ENCODE measurements around the gene FBXO8.

Gene FBXO8

DNA sequence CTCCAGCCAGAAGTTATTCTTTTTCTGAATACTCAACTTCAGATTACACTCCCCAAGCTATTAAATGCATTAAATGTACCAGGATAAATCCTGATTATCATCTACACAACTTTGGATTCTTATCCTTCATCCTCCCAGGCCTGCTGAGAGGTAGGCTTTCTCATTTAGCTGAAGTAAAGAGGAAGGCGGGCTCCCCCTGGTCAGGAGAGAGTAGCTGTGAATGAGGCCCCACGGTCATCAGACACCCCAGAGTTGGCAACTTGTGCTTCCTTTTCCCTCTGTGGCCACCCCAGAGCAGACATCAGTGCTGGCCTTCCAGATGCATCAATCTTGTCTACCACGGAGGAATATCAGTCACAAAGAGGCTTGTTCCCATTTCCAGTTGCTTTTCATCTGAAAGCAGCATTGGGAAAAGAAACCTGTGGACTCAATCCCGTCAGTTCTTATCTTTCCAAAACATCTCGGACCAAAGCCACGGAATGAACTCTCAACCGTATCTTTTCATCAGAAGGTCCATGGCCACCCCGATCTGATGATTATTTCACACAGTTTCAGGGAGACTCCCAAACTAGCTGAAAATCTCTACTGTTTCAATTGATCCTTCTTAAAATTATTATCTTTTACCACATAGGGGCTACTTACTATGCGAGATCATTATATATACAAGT lies 79.2 kb downstream of the FBXO8 start:
- H3K4me2 ChIP-seq (ENCODE audit: low read depth, low read length, poor library complexity, severe bottlenecking), result no peak overlapping the region
- H3K9me2 ChIP-seq (replicated peaks; ENCODE audit: low read depth, low read length), result no peaks in the 10 kb centered on the region
- no peak overlapping the region for H3K4me3 ChIP-seq (ENCODE audit: low read length, poor library complexity, severe bottlenecking)
- H3K79me2 ChIP-seq (ENCODE audit: insufficient read depth, low read length), result no peaks in the 10 kb centered on the region
- peaks cover 4% of the 10 kb centered on the region for H3K4me1 ChIP-seq (ENCODE audit: insufficient read depth, low read length, poor library complexity, severe bottlenecking)
- no peaks in the 10 kb centered on the region for H3F3A ChIP-seq (ENCODE audit: low read depth)
- H3K9ac ChIP-seq (ENCODE audit: low read depth, low read length, poor library complexity, severe bottlenecking), result no peak overlapping the region
- H3K36me3 ChIP-seq (ENCODE audit: insufficient read depth, low read length), result no peaks in the 10 kb centered on the region
- TF ChIP-seq, protein P1, sequence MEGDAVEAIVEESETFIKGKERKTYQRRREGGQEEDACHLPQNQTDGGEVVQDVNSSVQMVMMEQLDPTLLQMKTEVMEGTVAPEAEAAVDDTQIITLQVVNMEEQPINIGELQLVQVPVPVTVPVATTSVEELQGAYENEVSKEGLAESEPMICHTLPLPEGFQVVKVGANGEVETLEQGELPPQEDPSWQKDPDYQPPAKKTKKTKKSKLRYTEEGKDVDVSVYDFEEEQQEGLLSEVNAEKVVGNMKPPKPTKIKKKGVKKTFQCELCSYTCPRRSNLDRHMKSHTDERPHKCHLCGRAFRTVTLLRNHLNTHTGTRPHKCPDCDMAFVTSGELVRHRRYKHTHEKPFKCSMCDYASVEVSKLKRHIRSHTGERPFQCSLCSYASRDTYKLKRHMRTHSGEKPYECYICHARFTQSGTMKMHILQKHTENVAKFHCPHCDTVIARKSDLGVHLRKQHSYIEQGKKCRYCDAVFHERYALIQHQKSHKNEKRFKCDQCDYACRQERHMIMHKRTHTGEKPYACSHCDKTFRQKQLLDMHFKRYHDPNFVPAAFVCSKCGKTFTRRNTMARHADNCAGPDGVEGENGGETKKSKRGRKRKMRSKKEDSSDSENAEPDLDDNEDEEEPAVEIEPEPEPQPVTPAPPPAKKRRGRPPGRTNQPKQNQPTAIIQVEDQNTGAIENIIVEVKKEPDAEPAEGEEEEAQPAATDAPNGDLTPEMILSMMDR (conservative IDR thresholded peaks at IDR 0.05; ENCODE audit: low read length), result no peak
- no peak for TF ChIP-seq EZH2phosphoT487 (IDR thresholded peaks at IDR 0.05; ENCODE audit: borderline replicate concordance)
- no peaks in the 10 kb centered on the region for H3K9me3 ChIP-seq (ENCODE audit: insufficient read depth, low read depth, low read length)
- H2AFZ ChIP-seq (ENCODE audit: low read length), result no peak overlapping the region
- no peaks in the 10 kb centered on the region for H3K27me3 ChIP-seq (ENCODE audit: insufficient read depth, low read length, poor library complexity, severe bottlenecking)
- H4K20me1 ChIP-seq (ENCODE audit: insufficient read depth, low read length, poor library complexity, severe bottlenecking), result no peaks in the 10 kb centered on the region

DNA sequence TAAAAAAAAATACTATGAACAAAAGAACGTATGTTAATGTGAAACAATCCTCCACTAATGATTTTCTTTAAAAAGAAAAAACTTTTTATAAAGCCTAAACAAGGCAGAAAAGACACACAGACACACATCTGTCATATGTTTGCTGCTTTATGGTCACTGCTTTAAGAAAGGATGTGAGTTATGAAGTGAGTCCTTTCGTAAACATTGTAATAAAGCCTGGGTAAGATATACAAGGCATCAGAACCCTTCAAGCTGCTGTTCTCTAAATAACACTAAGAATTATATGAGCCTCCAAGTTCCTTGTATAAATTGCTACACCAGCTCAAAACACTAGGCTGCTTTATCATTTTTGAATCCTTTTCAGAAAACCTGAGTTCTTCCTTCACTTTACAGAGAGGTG lies 81.6 kb downstream of the FBXO8 start:
- H4K20me1 ChIP-seq (ENCODE audit: insufficient read depth, low read length, poor library complexity, severe bottlenecking), result no peaks in the 10 kb centered on the region
- H3K9me2 ChIP-seq (replicated peaks; ENCODE audit: low read depth, low read length), result no peaks in the 10 kb centered on the region
- peak overlapping the region; percentile 59; the same call in 1 of the 2 replicates for H2AFZ ChIP-seq (ENCODE audit: low read length)
- H3K4me3 ChIP-seq (ENCODE audit: low read length, poor library complexity, severe bottlenecking), result no peak overlapping the region
- H3F3A ChIP-seq (ENCODE audit: low read depth), result no peaks in the 10 kb centered on the region
- no peak overlapping the region for H3K4me2 ChIP-seq (ENCODE audit: low read depth, low read length, poor library complexity, severe bottlenecking)
- H3K9me3 ChIP-seq (ENCODE audit: insufficient read depth, low read depth, low read length), result no peaks in the 10 kb centered on the region
- no peaks in the 10 kb centered on the region for H3K79me2 ChIP-seq (ENCODE audit: insufficient read depth, low read length)
- H3K4me1 ChIP-seq (ENCODE audit: insufficient read depth, low read length, poor library complexity, severe bottlenecking), result no peaks in the 10 kb centered on the region
- H3K9ac ChIP-seq (ENCODE audit: low read depth, low read length, poor library complexity, severe bottlenecking), result no peak overlapping the region
- H3K36me3 ChIP-seq (ENCODE audit: insufficient read depth, low read length), result no peaks in the 10 kb centered on the region
- TF ChIP-seq, protein P1 (conservative IDR thresholded peaks at IDR 0.05; ENCODE audit: low read length), result no peak
- TF ChIP-seq EZH2phosphoT487 (IDR thresholded peaks at IDR 0.05; ENCODE audit: borderline replicate concordance), result no peak
- H3K27me3 ChIP-seq (ENCODE audit: insufficient read depth, low read length, poor library complexity, severe bottlenecking), result no peaks in the 10 kb centered on the region

DNA sequence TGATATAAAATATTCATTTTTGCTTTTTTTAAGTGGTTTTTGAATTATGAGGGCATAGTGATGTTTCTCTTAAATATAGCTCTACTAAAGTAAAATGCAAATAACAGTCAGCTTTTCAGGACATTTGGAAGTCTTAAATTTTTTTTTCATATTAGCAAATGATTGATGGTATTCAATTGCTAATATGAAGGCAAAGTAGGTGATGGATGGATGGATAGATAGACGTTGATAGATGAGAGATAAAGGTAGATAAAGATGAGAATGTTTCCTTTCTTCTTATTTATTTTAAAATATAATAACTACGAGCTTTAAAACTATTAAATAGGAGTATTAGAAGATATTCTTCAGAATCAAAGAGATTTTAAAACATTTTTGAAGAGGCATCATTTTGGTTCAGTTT lies 83.7 kb downstream of the FBXO8 start:
- Histone ChIP-seq H3F3A (ENCODE audit: low read depth) (no peaks in the 10 kb centered on the region), H3K4me3 (ENCODE audit: low read length, poor library complexity, severe bottlenecking) (no peak overlapping the region), H4K20me1 (ENCODE audit: insufficient read depth, low read length, poor library complexity, severe bottlenecking) (no peaks in the 10 kb centered on the region), H3K4me2 (ENCODE audit: low read depth, low read length, poor library complexity, severe bottlenecking) (no peak overlapping the region), H3K9me3 (ENCODE audit: insufficient read depth, low read depth, low read length) (no peaks in the 10 kb centered on the region), H3K79me2 (ENCODE audit: insufficient read depth, low read length) (no peaks in the 10 kb centered on the region), H3K4me1 (ENCODE audit: insufficient read depth, low read length, poor library complexity, severe bottlenecking) (no peaks in the 10 kb centered on the region), H3K36me3 (ENCODE audit: insufficient read depth, low read length) (no peaks in the 10 kb centered on the region), H3K9ac (ENCODE audit: low read depth, low read length, poor library complexity, severe bottlenecking) (no peak overlapping the region), H2AFZ (ENCODE audit: low read length) (no peak overlapping the region), H3K9me2 (replicated peaks; ENCODE audit: low read depth, low read length) (no peaks in the 10 kb centered on the region), H3K27me3 (ENCODE audit: insufficient read depth, low read length, poor library complexity, severe bottlenecking) (no peaks in the 10 kb centered on the region)
- TF ChIP-seq, protein P1 (conservative IDR thresholded peaks at IDR 0.05; ENCODE audit: low read length), result no peak
- no peak for TF ChIP-seq EZH2phosphoT487 (IDR thresholded peaks at IDR 0.05; ENCODE audit: borderline replicate concordance)
